ENCODE measurements around the gene AMPD3. TPM values are rescaled to one million over a fixed set of nuclear protein-coding genes. Genes with fewer than 3 reads are reported as not detected.

AMPD3 gene
- total RNA-seq, 1 donor from 2014 or later, result 12.9 TPM

- Mint-ChIP-seq H3K27ac (no peak overlapping the region), H3K27me3 (no peaks in the 10 kb centered on the region)
These were observed 40.4 kb downstream of the AMPD3 start for GRCh38 chr11:10495464-10495786.

GRCh38 chr11:10496296-10496936, 41.4 kb downstream of the AMPD3 start:
- TF ChIP-seq CTCF (IDR thresholded peaks at IDR 0.05; ENCODE audit: unreplicated experiment), result no peak
- Mint-ChIP-seq H3K27ac (no peak overlapping the region), H3K36me3 (ENCODE audit: insufficient read depth) (peaks cover 14% of the 10 kb centered on the region), H3K27me3 (no peaks in the 10 kb centered on the region), H3K4me3 (ENCODE audit: low read depth) (no peak overlapping the region), H3K4me1 (ENCODE audit: low read depth) (no peaks in the 10 kb centered on the region), H3K9me3 (ENCODE audit: low read depth) (no peaks in the 10 kb centered on the region)
- DNase-seq (ENCODE audit: low spot score, unreplicated experiment), result no peak

More at GRCh38 chr11:10495464-10495786, 40.4 kb downstream of the AMPD3 start:
- no peaks in the 10 kb centered on the region for H3K4me1 Mint-ChIP-seq (ENCODE audit: low read depth)
- peaks cover 14% of the 10 kb centered on the region for H3K36me3 Mint-ChIP-seq (ENCODE audit: insufficient read depth)
- H3K9me3 Mint-ChIP-seq (ENCODE audit: low read depth), result no peaks in the 10 kb centered on the region
- no peak for DNase-seq (ENCODE audit: low spot score, unreplicated experiment)
- no peak for TF ChIP-seq CTCF (IDR thresholded peaks at IDR 0.05; ENCODE audit: unreplicated experiment)
- no peak overlapping the region for H3K4me3 Mint-ChIP-seq (ENCODE audit: low read depth)

- no peaks in the 10 kb centered on the region for H3K9me3 Mint-ChIP-seq (ENCODE audit: low read depth)
- no peak overlapping the region for H3K27ac Mint-ChIP-seq
- TF ChIP-seq CTCF (IDR thresholded peaks at IDR 0.05; ENCODE audit: unreplicated experiment), result no peak
- H3K36me3 Mint-ChIP-seq (ENCODE audit: insufficient read depth), result peaks cover 14% of the 10 kb centered on the region
- H3K4me3 Mint-ChIP-seq (ENCODE audit: low read depth), result no peak overlapping the region
- DNase-seq (ENCODE audit: low spot score, unreplicated experiment), result no peak
- no peaks in the 10 kb centered on the region for H3K4me1 Mint-ChIP-seq (ENCODE audit: low read depth)
- H3K27me3 Mint-ChIP-seq, result no peaks in the 10 kb centered on the region
These were observed 42.4 kb downstream of the AMPD3 start for GRCh38 chr11:10497371-10498021.

- DNase-seq (ENCODE audit: low spot score, unreplicated experiment), result no peak
- Mint-ChIP-seq H3K4me1 (ENCODE audit: low read depth) (no peaks in the 10 kb centered on the region), H3K9me3 (ENCODE audit: low read depth) (no peaks in the 10 kb centered on the region), H3K36me3 (ENCODE audit: insufficient read depth) (peaks cover 13% of the 10 kb centered on the region), H3K27ac (no peak overlapping the region), H3K4me3 (ENCODE audit: low read depth) (no peak overlapping the region), H3K27me3 (no peaks in the 10 kb centered on the region)
- TF ChIP-seq CTCF (IDR thresholded peaks at IDR 0.05; ENCODE audit: unreplicated experiment), result no peak
These were observed 42.9 kb downstream of the AMPD3 start for GRCh38 chr11:10498022-10498400.

GRCh38 chr11:10498426-10499250, 43.6 kb downstream of the AMPD3 start:
- Mint-ChIP-seq H3K4me1 (ENCODE audit: low read depth) (no peaks in the 10 kb centered on the region), H3K4me3 (ENCODE audit: low read depth) (no peak overlapping the region), H3K27ac (no peak overlapping the region), H3K27me3 (no peaks in the 10 kb centered on the region), H3K9me3 (ENCODE audit: low read depth) (no peaks in the 10 kb centered on the region), H3K36me3 (ENCODE audit: insufficient read depth) (peaks cover 11% of the 10 kb centered on the region)
- TF ChIP-seq CTCF (IDR thresholded peaks at IDR 0.05; ENCODE audit: unreplicated experiment), result no peak
- DNase-seq (ENCODE audit: low spot score, unreplicated experiment), result no peak

All from progenitor cell of endocrine pancreas (in vitro differentiated cells).